HepG2 (cell line): Measurements from ENCODE around the gene MPIG6B.

Experiments used
- POLR2A ChIP-seq, 2 experiments: IDR thresholded peaks; 2 replicates each; pipeline ENCODE4 v1.6.1; 2011; ENCODE audit warnings: low read depth in 2 of 2, low read length in 2 of 2, mild to moderate bottlenecking in 1 of 2, moderate library complexity in 1 of 2; ENCODE audit not compliant: insufficient read depth in 1 of 2
- RAD21 ChIP-seq: fragments of 450-650 bp; formaldehyde crosslinking; IDR thresholded peaks from 2 replicates; pipeline ENCODE4 v1.5.0; 2020; ENCODE audit warnings: mild to moderate bottlenecking
- YY1 ChIP-seq: IDR thresholded peaks from 2 replicates; pipeline ENCODE4 v1.6.1; 2011; ENCODE audit warnings: low read length, low read depth, moderate library complexity, mild to moderate bottlenecking; ENCODE audit not compliant: insufficient read depth, insufficient replicate concordance
- ZNF839 ChIP-seq: sonication (generic); formaldehyde crosslinking; IDR thresholded peaks from 2 replicates; pipeline ENCODE4 v1.4.0; 2020; ENCODE audit warnings: missing genetic modification reagents, mild to moderate bottlenecking, borderline replicate concordance
- TF ChIP-seq, protein P1 (sequence below): sonication (generic); formaldehyde crosslinking; IDR thresholded peaks from 2 replicates; pipeline ENCODE4 v1.8.0; 2022; ENCODE audit warnings: missing genetic modification reagents, mild to moderate bottlenecking, moderate library complexity, borderline replicate concordance
- TF ChIP-seq, protein P2 (sequence below): sonication (generic); formaldehyde crosslinking; IDR thresholded peaks from 2 replicates; pipeline ENCODE4 v1.8.1; 2023; ENCODE audit warnings: missing genetic modification reagents, inconsistent platforms, borderline replicate concordance

DNA sequence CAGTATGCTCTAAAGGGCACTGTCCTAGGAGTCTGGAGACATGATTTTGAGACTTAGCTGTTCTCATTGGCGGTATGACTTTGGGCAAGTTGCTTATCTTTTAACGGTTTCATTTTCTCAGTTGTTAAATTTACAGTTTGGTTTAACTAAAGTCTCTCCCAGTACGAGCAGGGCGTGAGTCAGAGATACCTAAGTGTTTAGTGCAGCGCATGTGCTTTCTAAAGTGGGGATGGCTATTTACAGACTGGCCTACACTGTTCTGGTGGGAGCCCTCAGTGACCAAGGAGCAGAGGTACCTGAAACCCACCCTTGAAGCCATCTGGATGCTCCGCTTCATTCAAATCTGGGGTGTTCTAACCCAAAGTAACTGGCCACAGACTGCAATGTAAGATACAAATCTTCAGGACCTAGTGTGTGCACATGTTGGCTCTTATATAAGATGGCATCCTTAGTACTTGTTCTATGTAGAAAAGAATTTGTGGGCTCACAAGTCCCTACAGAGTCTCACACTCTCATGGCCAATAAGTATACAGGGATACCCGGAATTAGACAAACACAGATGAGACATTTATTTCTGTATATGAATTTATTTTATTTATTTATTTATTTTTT lies 27.3 kb downstream of the MPIG6B start:
- TF ChIP-seq RAD21 (no peak), YY1 (no peak), POLR2A (IDR thresholded peaks at IDR 0.05; ENCODE audit: insufficient read depth in 1 of 2, low read depth in 2 of 2, low read length in 2 of 2) (no peak), ZNF839 (CRISPR knock-in tag) (no peak)
- TF ChIP-seq, protein P1, sequence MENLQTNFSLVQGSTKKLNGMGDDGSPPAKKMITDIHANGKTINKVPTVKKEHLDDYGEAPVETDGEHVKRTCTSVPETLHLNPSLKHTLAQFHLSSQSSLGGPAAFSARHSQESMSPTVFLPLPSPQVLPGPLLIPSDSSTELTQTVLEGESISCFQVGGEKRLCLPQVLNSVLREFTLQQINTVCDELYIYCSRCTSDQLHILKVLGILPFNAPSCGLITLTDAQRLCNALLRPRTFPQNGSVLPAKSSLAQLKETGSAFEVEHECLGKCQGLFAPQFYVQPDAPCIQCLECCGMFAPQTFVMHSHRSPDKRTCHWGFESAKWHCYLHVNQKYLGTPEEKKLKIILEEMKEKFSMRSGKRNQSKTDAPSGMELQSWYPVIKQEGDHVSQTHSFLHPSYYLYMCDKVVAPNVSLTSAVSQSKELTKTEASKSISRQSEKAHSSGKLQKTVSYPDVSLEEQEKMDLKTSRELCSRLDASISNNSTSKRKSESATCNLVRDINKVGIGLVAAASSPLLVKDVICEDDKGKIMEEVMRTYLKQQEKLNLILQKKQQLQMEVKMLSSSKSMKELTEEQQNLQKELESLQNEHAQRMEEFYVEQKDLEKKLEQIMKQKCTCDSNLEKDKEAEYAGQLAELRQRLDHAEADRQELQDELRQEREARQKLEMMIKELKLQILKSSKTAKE: no peak
- TF ChIP-seq, protein P2, sequence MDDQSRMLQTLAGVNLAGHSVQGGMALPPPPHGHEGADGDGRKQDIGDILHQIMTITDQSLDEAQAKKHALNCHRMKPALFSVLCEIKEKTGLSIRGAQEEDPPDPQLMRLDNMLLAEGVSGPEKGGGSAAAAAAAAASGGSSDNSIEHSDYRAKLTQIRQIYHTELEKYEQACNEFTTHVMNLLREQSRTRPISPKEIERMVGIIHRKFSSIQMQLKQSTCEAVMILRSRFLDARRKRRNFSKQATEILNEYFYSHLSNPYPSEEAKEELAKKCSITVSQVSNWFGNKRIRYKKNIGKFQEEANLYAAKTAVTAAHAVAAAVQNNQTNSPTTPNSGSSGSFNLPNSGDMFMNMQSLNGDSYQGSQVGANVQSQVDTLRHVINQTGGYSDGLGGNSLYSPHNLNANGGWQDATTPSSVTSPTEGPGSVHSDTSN (CRISPR knock-in tag): no peak
